ENCODE measurements around the gene LDLR. TPM values are rescaled to one million over a fixed set of nuclear protein-coding genes. Genes with fewer than 3 reads are reported as not detected.
A peak's percentile ranks its signal among the peaks of the same experiment; 100 is the strongest.
"Not testable (repeated sequence)": the region's sequence is repeated elsewhere in the genome, so short reads cannot be mapped to it uniquely, and the experiment has no call there.

LDLR gene
- total RNA-seq, 1 experiment from 2014 or later: 182 TPM

- peaks cover 35% of the 10 kb centered on the region for H3K79me2 ChIP-seq (ENCODE audit: low read depth)
- intact Hi-C loops (cut with micrococcal nuclease; ENCODE audit: unreplicated experiment): loop anchor here (1.0 to 5.0 kb wide), 2 partner anchors 46 to 126 kb away; partner anchors contain the start of gene SMARCA4
- peaks cover 14% of the 10 kb centered on the region; the same call in 1 of the 2 replicates for H4K20me1 ChIP-seq (ENCODE audit: insufficient read depth)
- H3K9me3 ChIP-seq (ENCODE audit: insufficient read depth, low read depth): no peaks in the 10 kb centered on the region
- H3K27ac ChIP-seq: peak overlapping the region; percentile 90
- ChIA-PET POLR2A (ENCODE audit: unreplicated experiment) (interaction anchor here (0.6 to 1.5 kb wide), 2 partner anchors 189 to 287 kb away, joined by 3 to 11 read pairs; no protein-coding TSS in a partner anchor), CTCF (interaction anchor here (0.6 to 1.5 kb wide), 3 partner anchors 38 to 147 kb away, joined by 3 to 5 read pairs (median 4); no protein-coding TSS in a partner anchor)
- H3K36me3 ChIP-seq (ENCODE audit: low read depth): peaks cover 14% of the 10 kb centered on the region
- no peaks in the 10 kb centered on the region for H3K9me2 ChIP-seq (ENCODE audit: insufficient read depth)
- H3K4me1 ChIP-seq (replicated peaks; ENCODE audit: insufficient read depth): peaks cover 71% of the 10 kb centered on the region
- H3K27me3 ChIP-seq (ENCODE audit: insufficient read depth, low read depth): no peaks in the 10 kb centered on the region
- DNase-seq: no peak
- H3K4me3 ChIP-seq: peak overlapping the region; percentile 65
- no TSS peak for BruUV-seq (replicated peaks)
- peak overlapping the region; percentile 66 for H2AFZ ChIP-seq
- peak overlapping the region; percentile 89 for H3K4me2 ChIP-seq
- TF ChIP-seq EZH2 (IDR thresholded peaks at IDR 0.05; ENCODE audit: low read depth): no peak
- TF ChIP-seq, protein P1, sequence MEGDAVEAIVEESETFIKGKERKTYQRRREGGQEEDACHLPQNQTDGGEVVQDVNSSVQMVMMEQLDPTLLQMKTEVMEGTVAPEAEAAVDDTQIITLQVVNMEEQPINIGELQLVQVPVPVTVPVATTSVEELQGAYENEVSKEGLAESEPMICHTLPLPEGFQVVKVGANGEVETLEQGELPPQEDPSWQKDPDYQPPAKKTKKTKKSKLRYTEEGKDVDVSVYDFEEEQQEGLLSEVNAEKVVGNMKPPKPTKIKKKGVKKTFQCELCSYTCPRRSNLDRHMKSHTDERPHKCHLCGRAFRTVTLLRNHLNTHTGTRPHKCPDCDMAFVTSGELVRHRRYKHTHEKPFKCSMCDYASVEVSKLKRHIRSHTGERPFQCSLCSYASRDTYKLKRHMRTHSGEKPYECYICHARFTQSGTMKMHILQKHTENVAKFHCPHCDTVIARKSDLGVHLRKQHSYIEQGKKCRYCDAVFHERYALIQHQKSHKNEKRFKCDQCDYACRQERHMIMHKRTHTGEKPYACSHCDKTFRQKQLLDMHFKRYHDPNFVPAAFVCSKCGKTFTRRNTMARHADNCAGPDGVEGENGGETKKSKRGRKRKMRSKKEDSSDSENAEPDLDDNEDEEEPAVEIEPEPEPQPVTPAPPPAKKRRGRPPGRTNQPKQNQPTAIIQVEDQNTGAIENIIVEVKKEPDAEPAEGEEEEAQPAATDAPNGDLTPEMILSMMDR (conservative IDR thresholded peaks at IDR 0.05): no peak
- peaks cover 74% of the 10 kb centered on the region for H3F3A ChIP-seq (ENCODE audit: insufficient read depth, low read depth)
Measured at GRCh38 chr19:11088506-11089253, 583 bp upstream of the LDLR start.

GRCh38 chr19:11090014-11090263, 676 bp downstream of the LDLR start:
- H2AFZ ChIP-seq; BruUV-seq (replicated peaks); H3K9me2 ChIP-seq (ENCODE audit: insufficient read depth); H3K9me3 ChIP-seq (ENCODE audit: insufficient read depth, low read depth); H3K27me3 ChIP-seq (ENCODE audit: insufficient read depth, low read depth); DNase-seq; CTCF ChIA-PET: not testable (repeated sequence)
- H3F3A ChIP-seq (ENCODE audit: insufficient read depth, low read depth): peaks cover 72% of the 10 kb centered on the region
- H3K4me3 ChIP-seq: peak overlapping the region; percentile 65
- peak overlapping the region; percentile 89 for H3K4me2 ChIP-seq
- peaks cover 22% of the 10 kb centered on the region for H3K36me3 ChIP-seq (ENCODE audit: low read depth)
- peaks cover 16% of the 10 kb centered on the region for H4K20me1 ChIP-seq (ENCODE audit: insufficient read depth)
- H3K4me1 ChIP-seq (replicated peaks; ENCODE audit: insufficient read depth): peaks cover 70% of the 10 kb centered on the region
- H3K79me2 ChIP-seq (ENCODE audit: low read depth): peaks cover 46% of the 10 kb centered on the region
- POLR2A ChIA-PET (ENCODE audit: unreplicated experiment): interaction anchor here (1.5 kb wide), 1 partner anchor 190 kb away, joined by 11 read pairs; no protein-coding TSS in a partner anchor
- H3K27ac ChIP-seq: peak overlapping the region; percentile 90
- intact Hi-C loops (cut with micrococcal nuclease; ENCODE audit: unreplicated experiment): loop anchor here (5.0 kb wide), 1 partner anchor 47 kb away; no protein-coding TSS in a partner anchor

DNA sequence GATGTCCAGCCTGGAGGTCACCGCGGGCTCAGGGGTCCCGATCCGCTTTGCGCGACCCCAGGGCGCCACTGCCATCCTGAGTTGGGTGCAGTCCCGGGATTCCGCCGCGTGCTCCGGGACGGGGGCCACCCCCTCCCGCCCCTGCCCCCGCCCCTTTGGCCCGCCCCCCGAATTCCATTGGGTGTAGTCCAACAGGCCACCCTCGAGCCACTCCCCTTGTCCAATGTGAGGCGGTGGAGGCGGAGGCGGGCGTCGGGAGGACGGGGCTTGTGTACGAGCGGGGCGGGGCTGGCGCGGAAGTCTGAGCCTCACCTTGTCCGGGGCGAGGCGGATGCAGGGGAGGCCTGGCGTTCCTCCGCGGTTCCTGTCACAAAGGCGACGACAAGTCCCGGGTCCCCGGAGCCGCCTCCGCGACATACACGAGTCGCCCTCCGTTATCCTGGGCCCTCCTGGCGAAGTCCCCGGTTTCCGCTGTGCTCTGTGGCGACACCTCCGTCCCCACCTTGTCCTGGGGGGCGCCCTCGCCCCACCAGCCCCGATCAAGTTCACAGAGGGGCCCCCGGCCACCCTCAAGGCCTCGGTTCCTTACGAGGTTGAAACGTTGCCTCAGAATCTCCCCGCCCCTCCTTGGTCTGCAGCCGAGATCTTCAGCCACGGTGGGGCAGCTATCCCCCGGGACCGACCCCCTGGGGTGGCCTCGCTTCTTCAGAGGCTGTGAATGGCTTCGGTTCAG, 1.2 kb downstream of the LDLR start:
- no peaks in the 10 kb centered on the region for H3K9me2 ChIP-seq (ENCODE audit: insufficient read depth)
- H3K4me2 ChIP-seq: peak overlapping the region; percentile 96
- H3K27me3 ChIP-seq (ENCODE audit: insufficient read depth, low read depth): no peaks in the 10 kb centered on the region
- no peaks in the 10 kb centered on the region for H3K9me3 ChIP-seq (ENCODE audit: insufficient read depth, low read depth)
- H3F3A ChIP-seq (ENCODE audit: insufficient read depth, low read depth): peaks cover 71% of the 10 kb centered on the region
- peaks cover 69% of the 10 kb centered on the region for H3K4me1 ChIP-seq (replicated peaks; ENCODE audit: insufficient read depth)
- H3K27ac ChIP-seq: peak overlapping the region; percentile 98
- BruUV-seq (replicated peaks): no TSS peak
- H3K79me2 ChIP-seq (ENCODE audit: low read depth): peaks cover 48% of the 10 kb centered on the region
- DNase-seq: peak; percentile 93 to 96
- ChIA-PET CTCF (interaction anchor here (0.5 kb wide), 1 partner anchor 149 kb away, joined by 6 read pairs; no protein-coding TSS in a partner anchor), POLR2A (ENCODE audit: unreplicated experiment) (interaction anchor here (0.6 to 1.5 kb wide), 3 partner anchors 191 to 331 kb away, joined by 5 to 11 read pairs (median 7); no protein-coding TSS in a partner anchor)
- TF ChIP-seq, protein P1 (conservative IDR thresholded peaks at IDR 0.05): no peak
- TF ChIP-seq EZH2 (IDR thresholded peaks at IDR 0.05; ENCODE audit: low read depth): no peak
- no peak overlapping the region for H2AFZ ChIP-seq
- H3K4me3 ChIP-seq: peak overlapping the region; percentile 90
- intact Hi-C loops (cut with micrococcal nuclease; ENCODE audit: unreplicated experiment): loop anchor here (5.0 kb wide), 1 partner anchor 47 kb away; no protein-coding TSS in a partner anchor
- peaks cover 18% of the 10 kb centered on the region for H4K20me1 ChIP-seq (ENCODE audit: insufficient read depth)
- H3K36me3 ChIP-seq (ENCODE audit: low read depth): peaks cover 24% of the 10 kb centered on the region

Measured in PC-9 (cell line).